Psoas muscle (tissue), 8 donors: Measurements from ENCODE around the gene EME1. TPM values are rescaled to one million over a fixed set of nuclear protein-coding genes. Genes with fewer than 3 reads are reported as not detected.
A peak's percentile ranks its signal among the peaks of the same experiment; 100 is the strongest.
"Not testable (repeated sequence)": the region's sequence is repeated elsewhere in the genome, so short reads cannot be mapped to it uniquely, and the experiment has no call there.

Source experiments
- ATAC-seq, 4 donors: fragments of 200-7000 bp; cut with Tn5 transposase; one replicate each; pipeline ENCODE4 v1.9.1; 2020; ENCODE audit warnings: moderate library complexity in 3 of 4, mild to moderate bottlenecking in 2 of 4
- DNase-seq, 2 donors: peaks; one replicate each; pipeline ENCODE4 v3.0.0-alpha.2; 2020
- H3K27ac ChIP-seq: fragments of 200-600 bp; one replicate; pipeline ENCODE4 v1.8.0; 2022
- H3K27me3 ChIP-seq, 3 donors: fragments of 200-600 bp in 1 of 3; one replicate each; pipeline versions ENCODE4 v1.6.1 to v1.8.0; 2013 to 2022; ENCODE audit warnings: low read length in 2 of 3, mild to moderate bottlenecking in 2 of 3, moderate library complexity in 1 of 3; ENCODE audit not compliant: insufficient read depth in 3 of 3
- H3K36me3 ChIP-seq, 2 donors: fragments of 200-600 bp in 1 of 2; one replicate each; pipeline versions ENCODE4 v1.6.1 to v1.8.0; 2013 to 2022; ENCODE audit warnings: low read depth in 1 of 2, mild to moderate bottlenecking in 1 of 2, moderate library complexity in 1 of 2; ENCODE audit not compliant: insufficient read depth in 1 of 2
- H3K4me1 ChIP-seq: fragments of 200-600 bp; one replicate; pipeline ENCODE4 v1.8.0; 2022
- H3K4me3 ChIP-seq: fragments of 200-600 bp; one replicate; pipeline ENCODE4 v1.8.0; 2022; ENCODE audit warnings: mild to moderate bottlenecking
- H3K9me3 ChIP-seq: fragments of 200-600 bp; one replicate; pipeline ENCODE4 v1.8.0; 2022
- whole genome bisulfite sequencing, 3 donors: extraction: QIAGEN DNeasy Blood & Tissue Kit; methylation state at CpG; one replicate each; pipeline versions ENCODE4 v1.1.6 to v1.1.7; 2013; 5-methylcytosine and 5-hydroxymethylcytosine counted together
- intact Hi-C, 2 donors: fragments of 100-400 bp; cut with DNase I; formaldehyde crosslinking; loops; one replicate each; pipeline versions ENCODE4 v1.11.0 to v1.14.2; 2022
- polyA plus RNA-seq, 3 donors: library from polyadenylated mRNA; stranded (reverse); fragments of 200-250 nt; gene quantifications; one replicate each; pipeline ENCODE4 v1.2.3, GENCODE V29; 2013
- total RNA-seq, 4 donors: library from RNA; stranded (reverse); fragmentation: NEBNext Ultra II Directional in 2 of 4; extraction: Animal tissue kit (Norgen Biotek cat#: 25700) in 2 of 4; gene quantifications; one replicate each; pipeline versions ENCODE4 v1.2.1 to v1.2.4, GENCODE V29; 2021 to 2023
- TF ChIP-seq, protein P1 (sequence below): fragments of 200-600 bp; IDR thresholded peaks from one replicate; pipeline ENCODE4 v1.8.0; 2022; ENCODE audit warnings: antibody characterized with exemption
- donor health status: healthy with polysubstance abuse.
- donor health status: DM: no; HTN: no; CAD: no; lungs with moderate emphysema.
- donor health status: Bipolar disorder and iron deficiency.
- donor health status: healthy.
- donor health status: DM: yes; HTN: yes; CAD: no.
- donor health status: DM: no; HTN: no; CAD: no.
- donor health status: DM: no; HTN: no; CAD: no.
- donor health status: DM: yes; HTN: yes; CAD: no.

Gene EME1
- total and polyA plus RNA-seq, 7 donors, result 0.06 to 0.39 (median 0.29) TPM; not detected in 2

DNA sequence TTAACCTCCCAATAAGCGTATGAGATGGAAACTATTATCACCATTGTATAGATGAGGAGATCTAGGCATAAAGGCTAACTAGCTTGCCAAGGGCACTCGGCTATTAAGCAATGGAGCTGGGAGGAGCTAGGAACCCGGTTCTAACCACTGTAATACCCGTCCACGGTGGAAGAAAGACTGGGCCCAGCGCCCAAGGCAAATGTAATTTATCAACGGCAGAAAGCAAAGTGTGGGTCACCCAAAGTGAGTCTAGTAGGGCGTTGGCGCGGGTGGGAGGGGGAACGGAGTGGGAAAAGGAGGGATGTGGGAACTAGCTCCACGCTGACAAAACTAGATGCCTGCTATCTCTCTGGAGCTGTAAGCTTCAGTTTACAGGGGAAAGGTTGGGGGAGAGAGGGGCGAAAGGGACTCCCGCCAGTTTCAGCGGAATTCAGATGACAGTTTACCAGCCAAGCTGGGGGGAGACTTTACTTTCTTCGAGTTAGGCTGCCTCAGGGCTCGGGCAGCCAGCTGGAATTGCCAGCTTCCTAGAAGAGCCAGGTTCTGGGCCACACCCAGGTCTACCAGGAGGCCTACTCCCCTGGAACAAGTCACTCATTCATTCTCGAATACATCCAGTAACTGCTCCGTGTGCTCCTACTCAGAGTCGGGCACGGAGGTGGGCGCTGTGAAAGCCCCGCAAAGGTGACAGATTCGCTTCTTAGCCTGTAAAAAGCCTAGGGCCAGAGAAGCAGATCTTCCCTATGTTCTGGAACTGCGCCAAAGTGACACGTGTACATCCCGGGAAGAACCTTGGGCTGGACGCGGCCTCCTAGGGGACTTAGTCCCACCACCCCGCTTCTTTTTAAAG lies 23.5 kb downstream of the EME1 start:
- H3K36me3 ChIP-seq, result peaks cover 18 to 36% of the 10 kb centered on the region in 2 donors
- no peaks in the 10 kb centered on the region for H3K27me3 ChIP-seq
- ATAC-seq (peak; percentile 45 to 75 (median 60)), DNase-seq (peak; percentile 59 to 62)
- intact Hi-C loops, result no loop called here
- H3K4me1 ChIP-seq, result peaks cover 17% of the 10 kb centered on the region
- WGBS, 3 donors, result 5 to 8% (median 6%) methylated on average over 30 of the region's 30 CpGs
- TF ChIP-seq, protein P1, sequence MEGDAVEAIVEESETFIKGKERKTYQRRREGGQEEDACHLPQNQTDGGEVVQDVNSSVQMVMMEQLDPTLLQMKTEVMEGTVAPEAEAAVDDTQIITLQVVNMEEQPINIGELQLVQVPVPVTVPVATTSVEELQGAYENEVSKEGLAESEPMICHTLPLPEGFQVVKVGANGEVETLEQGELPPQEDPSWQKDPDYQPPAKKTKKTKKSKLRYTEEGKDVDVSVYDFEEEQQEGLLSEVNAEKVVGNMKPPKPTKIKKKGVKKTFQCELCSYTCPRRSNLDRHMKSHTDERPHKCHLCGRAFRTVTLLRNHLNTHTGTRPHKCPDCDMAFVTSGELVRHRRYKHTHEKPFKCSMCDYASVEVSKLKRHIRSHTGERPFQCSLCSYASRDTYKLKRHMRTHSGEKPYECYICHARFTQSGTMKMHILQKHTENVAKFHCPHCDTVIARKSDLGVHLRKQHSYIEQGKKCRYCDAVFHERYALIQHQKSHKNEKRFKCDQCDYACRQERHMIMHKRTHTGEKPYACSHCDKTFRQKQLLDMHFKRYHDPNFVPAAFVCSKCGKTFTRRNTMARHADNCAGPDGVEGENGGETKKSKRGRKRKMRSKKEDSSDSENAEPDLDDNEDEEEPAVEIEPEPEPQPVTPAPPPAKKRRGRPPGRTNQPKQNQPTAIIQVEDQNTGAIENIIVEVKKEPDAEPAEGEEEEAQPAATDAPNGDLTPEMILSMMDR, result no peak
- peak overlapping the region; percentile 95 for H3K4me3 ChIP-seq
- H3K27ac ChIP-seq, result peak overlapping the region; percentile 89
- H3K9me3 ChIP-seq, result no peaks in the 10 kb centered on the region

DNA sequence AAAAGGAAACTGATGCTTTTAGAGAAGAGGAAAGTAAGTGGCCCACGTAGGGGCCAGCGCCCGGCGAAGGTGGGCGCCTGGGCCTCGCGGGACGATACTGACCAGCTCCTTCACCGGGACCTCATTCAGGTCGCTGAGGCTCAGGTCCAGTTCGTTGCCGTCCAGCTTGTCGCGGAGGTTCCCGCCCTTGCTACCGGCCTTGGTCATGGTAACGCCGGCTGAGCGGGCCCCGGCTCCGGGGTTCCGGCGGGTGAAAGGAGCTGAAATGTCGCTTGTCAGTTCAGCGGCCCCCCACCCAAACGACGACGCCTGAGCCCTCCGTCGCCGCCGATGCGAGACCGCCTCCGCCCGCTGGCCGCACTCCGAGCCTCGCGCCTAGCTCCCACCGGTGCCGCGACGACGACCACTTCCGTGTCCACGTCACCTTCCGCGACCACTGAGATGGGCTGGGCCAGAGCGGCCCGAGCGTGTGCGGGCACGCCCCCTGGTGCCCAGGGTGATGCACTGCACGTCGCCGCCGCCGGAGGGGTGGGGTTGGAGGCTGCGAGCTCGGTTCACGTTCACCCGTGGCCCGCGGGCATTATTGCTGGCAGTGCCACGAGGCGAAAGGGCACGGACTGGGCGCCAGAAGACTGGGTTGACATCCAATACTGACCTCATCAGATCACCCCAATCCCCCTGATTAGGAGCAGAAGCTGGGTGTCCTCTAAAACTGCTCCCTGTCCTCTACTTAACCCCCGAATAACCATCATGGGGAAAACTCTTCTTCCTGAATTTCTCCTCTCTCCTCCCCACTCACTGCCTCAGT lies 24.3 kb downstream of the EME1 start, which contains the start of gene LRRC59:
Gene LRRC59, minus strand, starts transcription at position 413 of the 808 bp plus-strand sequence. Its CDS starts 206 bp downstream, at position 207.
- peak; percentile 91 to 94 for DNase-seq
- 1% methylated on average over 61 to 70 of the region's 70 CpGs for WGBS, 3 donors
- TF ChIP-seq, protein P1, result peak; percentile 95

GRCh38 chr17:50397919-50398285 lies 24.9 kb downstream of the EME1 start:
- DNase-seq, result no peak
- intact Hi-C loops, result no loop called here

More for the DNA sequence above, 24.3 kb downstream of the EME1 start, which contains the start of gene LRRC59:
- Histone ChIP-seq H3K9me3 (no peaks in the 10 kb centered on the region), H3K27ac (peak within 1 kb of the TSS; percentile 89), H3K36me3 (peaks cover 13 to 27% of the 10 kb centered on the region in 2 donors), H3K4me1 (peaks cover 17% of the 10 kb centered on the region), H3K4me3 (peak within 1 kb of the TSS; percentile 95), H3K27me3 (no peaks in the 10 kb centered on the region)
- intact Hi-C loops, result no loop called here
- ATAC-seq, result peak; percentile 97 to 100 (median 98)

GRCh38 chr17:50398672-50399071 lies 25.6 kb downstream of the EME1 start:
- H3K4me3 ChIP-seq, H3K27me3 ChIP-seq, DNase-seq, intact Hi-C loops, H3K9me3 ChIP-seq, ATAC-seq, H3K27ac ChIP-seq: not testable (repeated sequence)
- Histone ChIP-seq H3K36me3 (peaks cover 10 to 14% of the 10 kb centered on the region in 2 donors), H3K4me1 (peaks cover 17% of the 10 kb centered on the region)
- 97 to 100% (median 98%) methylated on average over 3 of the region's 3 CpGs for WGBS, 3 donors

More at GRCh38 chr17:50397919-50398285, 24.9 kb downstream of the EME1 start:
- peaks cover 12 to 21% of the 10 kb centered on the region in 2 donors for H3K36me3 ChIP-seq
- ATAC-seq, result no peak
- peaks cover 17% of the 10 kb centered on the region for H3K4me1 ChIP-seq
- no peak overlapping the region for H3K27ac ChIP-seq
- no peaks in the 10 kb centered on the region for H3K27me3 ChIP-seq
- TF ChIP-seq, protein P1, result no peak
- H3K9me3 ChIP-seq, result no peaks in the 10 kb centered on the region
- peak overlapping the region; percentile 95 for H3K4me3 ChIP-seq
- 55 to 67% (median 60%) methylated on average over 9 of the region's 9 CpGs for WGBS, 3 donors

GRCh38 chr17:50399591-50399990 lies 26.6 kb downstream of the EME1 start:
- WGBS, 3 donors, result 91 to 94% (median 92%) methylated on average over 8 of the region's 8 CpGs
- H3K4me3 ChIP-seq, intact Hi-C loops, H3K9me3 ChIP-seq, H3K27me3 ChIP-seq, DNase-seq, H3K27ac ChIP-seq, H3K36me3 ChIP-seq, ATAC-seq: not testable (repeated sequence)
- peaks cover 17% of the 10 kb centered on the region for H3K4me1 ChIP-seq

GRCh38 chr17:50405351-50405750 lies 32.3 kb downstream of the EME1 start:
- H3K4me3 ChIP-seq, intact Hi-C loops, H3K9me3 ChIP-seq, H3K36me3 ChIP-seq, H3K27ac ChIP-seq, H3K27me3 ChIP-seq, ATAC-seq, DNase-seq, H3K4me1 ChIP-seq: not testable (repeated sequence)
- WGBS, 3 donors, result 80 to 85% (median 84%) methylated on average over 4 of the region's 4 CpGs
